Tibial nerve (tissue), 4 donors: Measurements from ENCODE around the gene ZFAND3.

Source experiments
- EP300 ChIP-seq, 2 donors: sonication (generic); formaldehyde crosslinking; IDR thresholded peaks; one replicate each; pipeline ENCODE4 v1.6.1; 2017; ENCODE audit warnings: antibody characterized with exemption in 2 of 2, mild to moderate bottlenecking in 1 of 2
- POLR2A ChIP-seq, 2 donors: fragments of 450-650 bp; IDR thresholded peaks; one replicate each; pipeline ENCODE4 v1.6.1; 2017; ENCODE audit warnings: antibody characterized with exemption in 2 of 2, mild to moderate bottlenecking in 2 of 2, moderate library complexity in 2 of 2
- TF ChIP-seq, protein P1 (sequence below), 5 experiments: fragments of 200-600 bp in 3 of 5; fragments of 450-650 bp in 2 of 5; sonication (generic) in 3 of 5; IDR thresholded peaks; one replicate each; pipeline ENCODE4 v1.5.1; 2016 to 2019; ENCODE audit warnings: antibody characterized with exemption in 5 of 5, mild to moderate bottlenecking in 3 of 5, moderate library complexity in 2 of 5

- TF ChIP-seq, protein P1, sequence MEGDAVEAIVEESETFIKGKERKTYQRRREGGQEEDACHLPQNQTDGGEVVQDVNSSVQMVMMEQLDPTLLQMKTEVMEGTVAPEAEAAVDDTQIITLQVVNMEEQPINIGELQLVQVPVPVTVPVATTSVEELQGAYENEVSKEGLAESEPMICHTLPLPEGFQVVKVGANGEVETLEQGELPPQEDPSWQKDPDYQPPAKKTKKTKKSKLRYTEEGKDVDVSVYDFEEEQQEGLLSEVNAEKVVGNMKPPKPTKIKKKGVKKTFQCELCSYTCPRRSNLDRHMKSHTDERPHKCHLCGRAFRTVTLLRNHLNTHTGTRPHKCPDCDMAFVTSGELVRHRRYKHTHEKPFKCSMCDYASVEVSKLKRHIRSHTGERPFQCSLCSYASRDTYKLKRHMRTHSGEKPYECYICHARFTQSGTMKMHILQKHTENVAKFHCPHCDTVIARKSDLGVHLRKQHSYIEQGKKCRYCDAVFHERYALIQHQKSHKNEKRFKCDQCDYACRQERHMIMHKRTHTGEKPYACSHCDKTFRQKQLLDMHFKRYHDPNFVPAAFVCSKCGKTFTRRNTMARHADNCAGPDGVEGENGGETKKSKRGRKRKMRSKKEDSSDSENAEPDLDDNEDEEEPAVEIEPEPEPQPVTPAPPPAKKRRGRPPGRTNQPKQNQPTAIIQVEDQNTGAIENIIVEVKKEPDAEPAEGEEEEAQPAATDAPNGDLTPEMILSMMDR (IDR thresholded peaks at IDR 0.05), result no peak
- TF ChIP-seq EP300 (IDR thresholded peaks at IDR 0.05) (no peak), POLR2A (IDR thresholded peaks at IDR 0.05) (no peak)
Observed at GRCh38 chr6:37931066-37931465, 111.5 kb downstream of the ZFAND3 start.
